GM15510 (cell line): ENCODE measurements around the gene PPP1R14D.
A peak's percentile ranks its signal among the peaks of the same experiment; 100 is the strongest.

Experiments used
- POLR2A ChIP-seq: IDR thresholded peaks from 3 replicates; pipeline ENCODE4 v1.6.1; 2011; ENCODE audit warnings: borderline replicate concordance; ENCODE audit not compliant: insufficient read length; ENCODE audit errors: extremely low read depth

Gene PPP1R14D

DNA sequence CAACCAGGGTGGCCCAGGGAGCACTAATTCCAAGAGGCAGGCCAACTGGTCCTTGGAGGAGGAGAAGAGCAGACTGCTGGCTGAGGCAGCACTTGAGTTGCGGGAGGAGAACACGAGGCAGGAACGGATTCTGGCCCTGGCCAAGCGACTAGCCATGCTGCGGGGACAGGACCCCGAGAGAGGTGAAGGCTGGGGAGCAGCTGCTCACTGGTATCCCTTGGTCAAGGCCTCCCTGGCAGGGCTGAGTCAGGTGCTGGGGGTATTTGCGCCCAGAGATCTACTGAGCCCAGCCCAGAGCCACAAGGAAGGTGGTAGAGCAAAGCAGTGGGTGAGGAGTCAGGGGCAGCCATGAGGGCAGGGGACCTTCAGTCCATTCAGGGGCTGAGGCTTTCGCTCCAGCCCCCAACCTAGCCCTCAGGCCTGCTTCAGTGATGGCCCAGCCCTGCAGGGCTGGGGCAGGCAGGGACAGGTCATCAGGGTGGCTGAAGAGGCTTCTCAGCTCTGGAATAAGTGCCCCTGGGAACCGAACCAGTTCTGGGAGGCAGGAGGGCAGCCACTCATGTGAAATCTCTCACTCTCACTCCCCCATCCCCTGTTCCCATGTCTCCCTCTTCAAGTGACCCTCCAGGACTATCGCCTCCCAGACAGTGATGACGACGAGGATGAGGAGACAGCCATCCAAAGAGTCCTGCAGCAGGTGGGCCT is 15.6 kb downstream of the PPP1R14D start:
- no peak for TF ChIP-seq POLR2A

DNA sequence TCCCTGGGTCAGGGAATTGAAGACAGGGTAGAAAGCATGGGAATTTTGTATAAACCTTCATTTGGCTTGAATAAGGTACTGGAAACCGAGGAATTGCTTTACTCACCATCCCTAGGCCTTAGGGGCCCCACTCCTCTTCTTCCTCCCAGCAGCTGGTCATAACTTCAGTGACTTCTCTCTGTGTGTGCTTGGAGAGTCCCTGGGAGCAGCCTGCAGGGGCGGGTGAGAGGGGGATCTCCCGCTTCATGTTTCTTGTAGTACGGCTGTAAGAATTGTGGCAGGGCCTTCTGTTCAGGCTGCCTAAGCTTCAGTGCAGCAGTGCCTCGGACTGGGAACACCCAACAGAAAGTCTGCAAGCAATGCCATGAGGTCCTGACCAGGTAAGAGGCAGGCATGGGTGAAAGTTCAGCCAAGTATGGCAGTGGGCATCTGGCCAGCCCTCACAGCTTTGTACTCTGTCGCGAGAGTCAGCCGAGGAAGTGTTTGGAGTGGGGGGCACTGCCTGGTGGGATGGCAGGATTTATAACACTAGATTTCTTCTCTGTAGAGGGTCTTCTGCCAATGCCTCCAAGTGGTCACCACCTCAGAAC is 19.6 kb downstream of the PPP1R14D start:
- TF ChIP-seq POLR2A: no peak

DNA sequence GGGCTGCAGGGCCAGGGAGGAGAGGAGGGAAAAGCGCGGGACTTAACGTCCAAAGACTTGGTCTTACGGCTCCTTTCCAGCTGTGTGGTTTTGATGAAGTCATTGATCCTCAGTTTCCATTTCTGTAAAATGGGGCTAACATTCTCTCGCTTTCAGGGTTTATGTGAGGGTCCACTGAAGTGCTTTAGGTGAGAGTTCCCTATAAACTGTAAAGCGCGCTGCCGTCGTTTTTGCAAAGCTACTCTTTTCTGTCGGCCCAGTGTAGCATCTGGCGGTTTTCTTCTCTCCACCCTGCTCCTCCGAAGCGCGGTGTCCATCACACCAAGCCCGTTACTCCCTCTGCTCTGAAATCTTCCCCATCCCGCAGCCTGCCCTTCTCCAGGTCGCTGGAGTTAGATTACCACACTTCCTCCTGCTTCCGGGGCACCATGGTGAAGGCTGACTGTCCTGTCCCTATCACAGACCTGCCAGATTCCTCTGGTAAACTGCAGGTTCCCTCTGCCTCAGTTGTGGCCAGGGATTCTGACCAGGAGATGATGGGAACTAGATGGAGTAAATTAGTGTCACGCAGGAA is 20.5 kb downstream of the PPP1R14D start:
- no peak for TF ChIP-seq POLR2A

DNA sequence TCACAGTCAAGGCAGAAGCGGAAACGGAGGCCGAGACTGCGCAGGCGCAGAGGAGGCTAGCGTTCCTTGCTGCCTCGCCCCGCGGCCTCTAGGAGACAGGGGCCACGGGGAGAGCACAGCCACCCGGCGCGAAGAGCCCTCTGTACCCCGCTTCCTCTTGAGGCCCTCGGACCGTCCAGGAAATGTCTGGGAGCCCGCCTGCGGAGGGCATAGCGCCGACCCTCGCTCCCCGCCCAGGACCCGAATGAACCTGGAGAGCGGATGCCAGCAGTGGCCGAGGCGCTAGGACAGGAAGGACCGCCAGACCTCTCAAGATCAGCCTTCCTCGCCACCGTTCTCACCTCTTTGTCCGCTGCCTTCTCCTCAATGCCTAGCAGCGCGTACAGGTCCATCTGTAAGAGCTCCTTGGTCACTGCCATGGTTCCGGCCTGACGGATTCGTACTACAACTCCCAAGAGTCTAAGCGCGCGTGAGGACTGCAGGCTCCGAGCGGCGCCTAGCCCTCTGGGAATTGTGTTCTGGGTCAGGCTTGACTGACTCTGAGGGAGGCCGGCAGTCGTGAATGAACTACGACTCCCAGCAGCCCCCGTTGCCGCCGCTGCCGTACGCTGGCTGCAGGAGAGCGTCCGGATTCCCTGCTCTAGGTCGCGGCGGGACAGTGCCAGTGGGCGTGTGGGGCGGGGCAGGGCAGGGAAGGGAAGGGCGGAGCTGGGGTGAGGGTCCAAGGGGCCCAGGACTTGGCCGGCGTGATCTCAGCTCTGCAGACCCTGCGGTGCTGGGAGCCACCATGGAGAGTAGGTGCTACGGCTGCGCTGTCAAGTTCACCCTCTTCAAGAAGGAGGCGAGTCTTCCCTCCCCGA is 21.2 kb downstream of the PPP1R14D start, which contains the start of the genes DNAJC17 and ZFYVE19:
DNAJC17 (minus strand) TSS at position 446 of the 860 bp plus-strand sequence; CDS start at position 419, 27 bp downstream.
ZFYVE19 (plus strand) TSS at position 62 of the 860 bp plus-strand sequence; CDS start at position 563, 501 bp downstream.
- TF ChIP-seq POLR2A: peak; percentile 86

DNA sequence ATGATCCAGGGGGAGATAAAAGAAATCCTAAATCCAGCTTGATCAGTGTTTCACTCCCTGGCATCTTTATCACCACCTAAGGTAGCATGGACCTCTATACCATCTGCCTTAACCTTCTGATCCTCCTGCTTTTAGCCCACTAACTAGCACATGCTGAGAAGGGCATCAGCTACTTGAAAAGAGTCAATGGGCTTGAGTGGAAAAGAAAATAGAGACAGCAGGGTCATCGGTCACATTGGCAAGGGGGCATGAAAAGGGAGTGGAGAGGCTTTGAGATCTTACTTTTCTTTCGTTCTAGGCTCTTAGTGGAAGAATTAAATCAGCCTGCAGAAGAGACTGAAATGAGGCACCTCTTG is 21.9 kb downstream of the PPP1R14D start:
- no peak for TF ChIP-seq POLR2A

DNA sequence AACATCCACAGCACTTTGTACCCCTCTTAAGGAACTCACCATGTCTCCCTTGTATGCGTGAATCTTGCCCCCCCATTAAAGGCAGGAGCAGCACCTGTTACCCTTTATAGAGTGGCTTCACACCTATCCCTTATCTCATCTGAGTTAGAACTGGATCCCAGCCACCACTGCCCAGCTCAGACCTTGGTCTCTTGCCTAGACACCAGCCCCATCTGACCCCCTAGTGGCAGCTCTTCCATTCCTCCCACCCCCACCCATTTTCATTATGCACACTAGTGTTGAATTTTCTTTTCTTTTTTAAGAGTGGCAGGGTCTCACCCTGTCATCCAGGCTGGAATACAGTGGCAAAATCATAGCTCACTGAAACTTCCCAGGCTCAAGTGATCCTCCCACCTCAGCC is 24.8 kb downstream of the PPP1R14D start:
- TF ChIP-seq POLR2A: no peak

DNA sequence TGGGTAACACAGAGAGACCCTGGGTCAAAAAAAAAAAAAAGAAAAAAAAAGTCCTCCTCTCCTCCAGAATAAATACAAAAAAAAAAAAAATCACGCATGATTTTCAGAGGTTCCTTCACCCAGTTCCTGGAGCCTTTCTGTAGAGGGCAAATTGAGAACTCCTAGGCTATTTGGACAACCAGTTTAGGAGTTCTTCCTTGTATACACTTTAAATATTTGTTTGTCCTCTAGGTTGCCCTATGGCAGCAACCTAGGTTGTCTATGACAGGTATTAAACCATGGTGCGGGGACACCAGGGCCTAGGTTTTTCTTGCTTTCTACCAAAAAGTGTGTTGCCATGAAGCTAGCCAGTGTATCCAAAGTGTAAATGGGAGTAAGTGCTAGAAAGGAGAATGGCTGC is 25.4 kb downstream of the PPP1R14D start:
- TF ChIP-seq POLR2A: no peak

DNA sequence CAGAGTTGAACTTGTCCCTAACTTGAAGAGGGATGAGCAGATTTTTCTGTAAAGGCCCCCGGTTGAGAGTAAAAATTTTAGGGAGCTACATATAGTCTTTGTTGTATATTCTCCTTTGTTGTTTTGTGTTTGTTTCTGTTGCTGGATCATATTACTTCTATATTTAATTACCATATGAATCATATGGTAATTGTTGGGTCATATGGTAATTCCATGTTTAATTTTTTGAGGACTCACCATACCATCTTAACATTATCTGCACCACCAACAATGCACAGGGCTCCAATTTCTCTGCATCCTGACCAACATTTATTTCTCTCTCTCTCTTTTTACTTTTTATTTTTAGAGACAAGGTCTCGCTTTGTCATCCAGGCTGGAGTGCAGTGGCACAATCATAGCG is 29.0 kb downstream of the PPP1R14D start:
- TF ChIP-seq POLR2A: no peak

DNA sequence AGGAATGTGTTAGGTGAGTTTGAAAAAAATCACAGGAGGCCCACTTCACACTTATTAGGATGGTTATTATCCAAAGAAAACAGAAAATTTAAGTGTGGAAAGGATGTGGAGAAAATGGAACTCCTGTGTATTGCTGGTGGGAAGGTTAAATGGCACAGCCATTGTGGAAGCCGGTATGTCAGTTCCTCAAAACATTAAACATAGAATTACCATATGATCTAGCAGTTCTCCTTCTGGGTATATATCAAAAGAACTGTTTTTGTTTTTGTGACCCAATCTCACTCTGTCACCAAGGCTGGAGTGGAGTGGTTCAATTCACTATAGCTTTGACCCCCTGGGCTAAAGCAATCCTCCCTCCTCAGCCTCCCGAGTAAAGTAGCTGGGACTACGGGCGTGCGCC is 32.0 kb downstream of the PPP1R14D start:
- TF ChIP-seq POLR2A: no peak

DNA sequence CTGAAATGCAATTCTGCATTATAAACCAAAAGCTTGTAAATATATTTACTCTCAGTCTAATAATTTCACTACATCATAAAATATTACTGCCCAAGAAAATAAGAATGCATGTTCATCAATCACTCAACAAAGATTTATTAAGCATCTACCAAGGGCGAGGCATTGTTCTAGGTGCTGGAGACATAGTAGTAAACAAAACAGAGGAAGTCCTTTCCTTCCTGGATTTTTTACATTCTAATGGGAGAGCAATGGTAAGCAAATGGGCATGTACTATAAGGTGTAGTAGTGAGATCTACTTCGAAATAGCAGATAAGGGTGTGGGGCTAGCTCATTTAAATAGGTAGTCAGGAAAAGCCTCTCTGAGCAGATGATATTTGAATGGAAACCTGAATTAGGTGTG is 32.5 kb downstream of the PPP1R14D start:
- TF ChIP-seq POLR2A: no peak

DNA sequence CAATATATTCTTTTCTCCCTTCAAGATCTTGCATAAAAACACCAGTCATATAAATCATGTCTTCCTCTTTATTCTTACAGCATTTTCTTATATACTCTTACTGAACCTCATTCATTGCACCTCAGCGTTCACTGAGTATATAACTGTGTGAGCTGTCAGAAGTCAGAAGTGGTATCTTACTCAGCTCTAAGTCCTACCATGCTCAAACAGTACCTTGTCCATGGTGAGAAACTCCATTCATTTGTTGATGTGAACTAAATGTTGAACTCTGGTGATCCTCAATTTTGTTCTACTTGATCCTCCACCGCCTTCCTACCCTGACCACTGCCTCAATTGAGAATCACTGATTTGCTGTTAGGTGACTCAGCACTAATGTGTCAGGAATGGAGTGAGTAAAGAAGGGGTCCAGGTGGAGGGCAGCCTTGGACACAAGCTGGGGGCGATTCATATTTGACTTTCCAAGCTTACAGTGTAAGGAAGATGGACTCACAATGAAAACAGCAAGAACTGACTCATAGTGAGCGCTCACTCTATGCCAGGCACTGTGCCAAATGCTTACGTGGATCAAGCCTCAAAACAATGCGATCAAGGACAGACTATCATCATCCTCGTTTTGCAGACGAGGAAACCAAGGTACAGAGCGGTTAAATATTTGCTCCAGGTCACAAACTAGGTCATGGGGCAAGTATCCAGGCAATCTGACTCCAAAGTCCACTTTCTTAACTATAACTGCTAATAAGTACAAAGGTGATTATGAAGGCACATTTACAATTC is 35.1 kb downstream of the PPP1R14D start:
- TF ChIP-seq POLR2A: no peak

DNA sequence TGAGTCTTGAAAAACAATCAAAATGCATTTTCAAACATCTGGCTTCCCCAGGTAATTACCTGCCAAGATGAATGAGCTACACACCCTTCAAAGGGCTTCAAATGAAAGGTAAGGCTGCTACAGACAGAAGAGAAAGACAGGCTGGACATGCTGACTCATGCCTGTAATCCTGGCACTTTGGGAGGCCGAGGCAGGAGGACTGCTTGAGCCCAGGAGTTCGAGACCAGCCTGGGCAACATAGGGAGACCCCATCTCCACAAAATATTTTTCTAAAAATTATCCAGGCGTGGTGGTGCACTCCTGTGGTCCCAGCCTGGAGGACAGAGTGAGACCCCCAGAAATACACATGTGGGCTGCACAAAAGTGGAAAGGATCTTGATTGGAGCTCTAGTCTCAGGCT is 36.1 kb downstream of the PPP1R14D start:
- TF ChIP-seq POLR2A: no peak

DNA sequence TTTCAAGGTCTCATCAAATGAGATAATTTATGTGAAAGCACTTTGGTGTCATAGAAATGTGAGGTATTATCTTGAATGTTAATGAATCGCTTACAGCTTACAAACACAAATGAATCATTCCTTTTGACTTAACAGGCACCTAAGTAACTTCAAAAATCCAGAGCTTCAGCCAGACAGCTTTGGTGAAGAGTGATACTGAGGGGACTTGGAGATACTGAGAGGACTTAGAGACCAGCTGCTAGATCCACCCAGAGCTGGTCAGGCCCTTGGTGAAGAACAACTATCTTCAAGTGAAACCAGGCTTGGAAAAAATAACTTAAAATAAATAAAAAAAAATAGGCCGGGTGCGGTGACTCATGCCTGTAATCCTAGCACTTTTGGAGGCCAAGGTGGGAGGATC is 37.8 kb downstream of the PPP1R14D start:
- TF ChIP-seq POLR2A: no peak

DNA sequence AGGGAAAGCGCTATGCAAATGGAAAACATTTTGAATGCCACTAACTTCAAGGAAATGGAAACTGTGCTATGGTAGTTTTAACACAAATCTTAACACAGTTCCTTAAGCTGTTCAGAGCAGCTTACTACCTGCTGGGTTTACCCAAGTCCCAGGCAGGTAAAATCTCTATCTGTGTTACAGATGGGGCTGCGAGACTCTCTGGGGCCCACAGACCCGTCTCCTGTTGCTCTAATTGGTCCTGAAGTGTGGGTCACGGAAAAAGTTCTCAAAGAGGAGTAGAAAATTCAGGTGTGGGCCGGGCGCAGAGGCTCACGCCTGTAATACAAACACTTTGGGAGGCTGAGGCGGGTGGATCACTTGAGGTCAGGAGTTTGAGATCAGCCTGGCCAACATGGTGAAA is 38.5 kb downstream of the PPP1R14D start:
- TF ChIP-seq POLR2A: no peak
